BE2C (cell line): ENCODE data around the gene RAB3B.
"Not testable (repeated sequence)": the region's sequence is repeated elsewhere in the genome, so short reads cannot be mapped to it uniquely, and the experiment has no call there.

Experiments used
- DNase-seq: peaks from one replicate; pipeline ENCODE4 v3.0.0-alpha.2; 2020
- H3K27me3 ChIP-seq: fragments of 250-450 bp; sonication (Bioruptor Pico); 2 replicates; pipeline ENCODE4 v1.5.1; 2020; ENCODE audit warnings: mild to moderate bottlenecking
- H3K36me3 ChIP-seq: fragments of 250-450 bp; sonication (Bioruptor Pico); 2 replicates; pipeline ENCODE4 v1.5.1; 2020; ENCODE audit warnings: mild to moderate bottlenecking
- H3K4me1 ChIP-seq: fragments of 250-450 bp; sonication (Bioruptor Pico); 2 replicates; pipeline ENCODE4 v1.5.1; 2020
- H3K4me3 ChIP-seq: 2 replicates; pipeline ENCODE4 v1.5.1; 2011; ENCODE audit warnings: low read depth, low read length
- H3K9me3 ChIP-seq: fragments of 250-450 bp; sonication (Bioruptor Pico); 2 replicates; pipeline ENCODE4 v1.5.1; 2020
- CTCF ChIP-seq: IDR thresholded peaks from 2 replicates; pipeline ENCODE4 v1.5.1; 2012; ENCODE audit warnings: mild to moderate bottlenecking, low read depth, low read length

The RAB3B gene

GRCh38 chr1:52008071-52008809 is 17.7 kb upstream of the RAB3B start:
- no peaks in the 10 kb centered on the region for H3K27me3 ChIP-seq
- H3K4me3 ChIP-seq = no peak overlapping the region
- no peaks in the 10 kb centered on the region for H3K9me3 ChIP-seq
- no peaks in the 10 kb centered on the region for H3K4me1 ChIP-seq
- no peaks in the 10 kb centered on the region for H3K36me3 ChIP-seq
- no peak for TF ChIP-seq CTCF
- DNase-seq = no peak

- H3K36me3 ChIP-seq = no peaks in the 10 kb centered on the region
These were observed 16.9 kb upstream of the RAB3B start for GRCh38 chr1:52007215-52008002.

GRCh38 chr1:52006081-52006553 is 15.6 kb upstream of the RAB3B start:
- not testable (repeated sequence) for H3K9me3 ChIP-seq, H3K4me3 ChIP-seq, DNase-seq, H3K4me1 ChIP-seq, H3K27me3 ChIP-seq, H3K36me3 ChIP-seq

More at GRCh38 chr1:52007215-52008002, 16.9 kb upstream of the RAB3B start:
- no peaks in the 10 kb centered on the region for H3K9me3 ChIP-seq
- no peak for DNase-seq
- H3K27me3 ChIP-seq = no peaks in the 10 kb centered on the region
- no peak for TF ChIP-seq CTCF
- H3K4me3 ChIP-seq = no peak overlapping the region
- no peaks in the 10 kb centered on the region for H3K4me1 ChIP-seq

GRCh38 chr1:52005548-52005947 is 15.0 kb upstream of the RAB3B start:
- H3K4me3 ChIP-seq, H3K9me3 ChIP-seq, DNase-seq, H3K36me3 ChIP-seq, H3K4me1 ChIP-seq, H3K27me3 ChIP-seq: not testable (repeated sequence)

- Histone ChIP-seq H3K4me1 (no peaks in the 10 kb centered on the region), H3K4me3 (no peak overlapping the region), H3K36me3 (no peaks in the 10 kb centered on the region), H3K9me3 (no peaks in the 10 kb centered on the region), H3K27me3 (no peaks in the 10 kb centered on the region)
- DNase-seq = no peak
- TF ChIP-seq CTCF = no peak
These were observed 13.4 kb upstream of the RAB3B start for GRCh38 chr1:52003877-52004276.

- TF ChIP-seq CTCF = peak; percentile 80
- peak; percentile 66 for DNase-seq
- no peaks in the 10 kb centered on the region for H3K9me3 ChIP-seq
- no peak overlapping the region for H3K4me3 ChIP-seq
- no peaks in the 10 kb centered on the region for H3K4me1 ChIP-seq
- H3K27me3 ChIP-seq = no peaks in the 10 kb centered on the region
- H3K36me3 ChIP-seq = no peaks in the 10 kb centered on the region
These were observed 11.8 kb upstream of the RAB3B start for GRCh38 chr1:52002038-52002917.
